BLaER1 treated with 17β-estradiol and CSF1 and Interleukin-3, amounts not matched to agents 10 nM and 100 nM (cell line): ENCODE results near the gene DNM2.
A peak's percentile ranks its signal among the peaks of the same experiment; 100 is the strongest.

Experiments used
- H3K27ac ChIP-seq, 11 experiments: shearing (Covaris generic); formaldehyde crosslinking; 2 replicates each; pipeline ENCODE4 v1.8.1; 2022
- H3K27me3 ChIP-seq, 11 experiments: shearing (Covaris generic); formaldehyde crosslinking; 2 replicates each; pipeline ENCODE4 v1.8.1; 2022
- H3K36me3 ChIP-seq, 11 experiments: shearing (Covaris generic); formaldehyde crosslinking; 2 replicates each; pipeline ENCODE4 v1.8.1; 2022
- H3K4me1 ChIP-seq, 10 experiments: shearing (Covaris generic); formaldehyde crosslinking; 2 replicates each; pipeline ENCODE4 v1.8.1; 2022
- H3K4me2 ChIP-seq, 11 experiments: shearing (Covaris generic); formaldehyde crosslinking; 2 replicates each; pipeline ENCODE4 v1.8.1; 2022
- H3K4me3 ChIP-seq, 10 experiments: shearing (Covaris generic); formaldehyde crosslinking; 2 replicates each; pipeline ENCODE4 v1.8.1; 2022
- H3K9ac ChIP-seq, 11 experiments: shearing (Covaris generic); formaldehyde crosslinking; 2 replicates each; pipeline ENCODE4 v1.8.1; 2022
- H3K9me3 ChIP-seq, 11 experiments: shearing (Covaris generic); formaldehyde crosslinking; replicated peaks in 1 of 11; 2 replicates each; pipeline ENCODE4 v1.8.1; 2022
- H4K20me1 ChIP-seq, 11 experiments: shearing (Covaris generic); formaldehyde crosslinking; 2 replicates each; pipeline ENCODE4 v1.8.1; 2022
- Cebpa-rat ChIP-seq, 11 experiments: shearing (Covaris generic); IDR thresholded peaks; 2 replicates each; pipeline ENCODE4 v1.8.1; 2022

The DNM2 gene

DNA sequence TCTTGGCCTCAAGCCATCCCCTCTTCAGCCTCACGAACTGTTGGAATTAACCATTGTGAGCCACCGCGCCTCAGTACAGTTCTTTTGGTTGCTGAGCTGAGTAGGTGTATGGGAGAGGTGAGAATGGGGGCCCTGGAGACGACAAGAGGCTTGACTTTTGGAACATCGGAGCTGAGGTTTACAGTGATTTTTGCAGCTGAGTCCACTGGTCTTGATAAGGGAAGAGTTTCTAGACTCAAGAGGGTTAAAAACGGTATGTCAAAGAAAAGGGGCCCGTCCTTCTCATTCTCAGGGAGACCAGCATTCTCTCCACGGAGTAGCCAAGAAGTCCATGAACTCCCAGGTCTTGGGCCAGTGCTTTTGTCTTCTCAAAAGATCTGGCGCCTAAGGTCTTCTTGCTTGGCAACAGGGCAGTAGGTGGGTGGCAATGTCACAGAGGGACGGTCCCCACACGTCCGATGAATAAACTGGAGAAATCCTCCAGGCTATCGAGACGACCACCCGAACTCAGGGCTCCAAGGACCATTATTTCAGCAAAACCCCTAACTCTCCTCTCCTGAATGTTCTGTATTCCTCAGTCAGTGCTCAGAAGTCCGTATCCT lies 23.1 kb upstream of the DNM2 start:
- H3K27me3 ChIP-seq, result no peaks in the 10 kb centered on the region
- H3K4me2 ChIP-seq, result peak overlapping the region; percentile 64 to 89 (median 82)
- TF ChIP-seq Cebpa-rat (IDR thresholded peaks at IDR 0.05), result no peak
- H4K20me1 ChIP-seq, result peaks cover 37 to 76% (median 68%) of the 10 kb centered on the region in 11 experiments; a peak in 21 of 22 replicates
- no peaks in the 10 kb centered on the region for H3K9me3 ChIP-seq
- peak overlapping the region in 8 of 10 experiments; percentile 6 to 53 (median 39); a peak in 7 of 20 replicates for H3K4me3 ChIP-seq
- H3K36me3 ChIP-seq, result peaks cover 28 to 38% (median 35%) of the 10 kb centered on the region in 11 experiments
- peak overlapping the region in 8 of 11 experiments; percentile 7 to 44 (median 34); a peak in 9 of 22 replicates for H3K9ac ChIP-seq
- peak overlapping the region in 7 of 11 experiments; percentile 9 to 62 (median 43); a peak in 9 of 22 replicates for H3K27ac ChIP-seq
- peaks cover 14 to 33% (median 28%) of the 10 kb centered on the region in 10 experiments for H3K4me1 ChIP-seq

GRCh38 chr19:10695401-10696398 lies 22.2 kb upstream of the DNM2 start:
- H3K27me3 ChIP-seq, result no peaks in the 10 kb centered on the region
- peak overlapping the region in 8 of 11 experiments; percentile 7 to 44 (median 34); a peak in 10 of 22 replicates for H3K9ac ChIP-seq
- H3K4me3 ChIP-seq, result peak overlapping the region in 8 of 10 experiments; percentile 6 to 53 (median 39); a peak in 13 of 20 replicates
- peak overlapping the region in 7 of 11 experiments; percentile 9 to 62 (median 43); a peak in 9 of 22 replicates for H3K27ac ChIP-seq
- H3K9me3 ChIP-seq, result no peaks in the 10 kb centered on the region
- peaks cover 28 to 67% (median 59%) of the 10 kb centered on the region in 11 experiments; a peak in 21 of 22 replicates for H4K20me1 ChIP-seq
- peak overlapping the region; percentile 64 to 89 (median 82) for H3K4me2 ChIP-seq
- H3K36me3 ChIP-seq, result peaks cover 19 to 29% (median 27%) of the 10 kb centered on the region in 11 experiments
- peaks cover 12 to 35% (median 22%) of the 10 kb centered on the region in 10 experiments for H3K4me1 ChIP-seq
- peak in 5 of 11 experiments; percentile 26 to 71 (median 41); a peak in 5 of 22 replicates for TF ChIP-seq Cebpa-rat (IDR thresholded peaks at IDR 0.05)

GRCh38 chr19:10699650-10700335 lies 18.1 kb upstream of the DNM2 start:
- Histone ChIP-seq H3K4me3 (no peak overlapping the region), H3K36me3 (peaks cover 0 to 11% (median 0%) of the 10 kb centered on the region in 11 experiments; a peak in 5 of 22 replicates), H3K4me2 (no peak overlapping the region), H3K27me3 (no peaks in the 10 kb centered on the region), H3K4me1 (peaks cover 12 to 28% (median 23%) of the 10 kb centered on the region in 10 experiments), H4K20me1 (peaks cover 0 to 26% (median 18%) of the 10 kb centered on the region in 11 experiments; a peak in 21 of 22 replicates), H3K9me3 (no peaks in the 10 kb centered on the region), H3K27ac (no peak overlapping the region), H3K9ac (no peak overlapping the region)
- no peak for TF ChIP-seq Cebpa-rat (IDR thresholded peaks at IDR 0.05)

- Histone ChIP-seq H3K9ac (peak overlapping the region; percentile 75 to 94 (median 86)), H3K27ac (peak overlapping the region in 10 of 11 experiments; percentile 62 to 95 (median 85); a peak in 20 of 22 replicates), H3K36me3 (peaks cover 0 to 33% (median 5%) of the 10 kb centered on the region in 11 experiments; a peak in 17 of 22 replicates), H3K27me3 (no peaks in the 10 kb centered on the region), H3K4me2 (peak overlapping the region; percentile 87 to 99 (median 98)), H3K4me3 (peak overlapping the region; percentile 67 to 93 (median 82)), H3K9me3 (no peaks in the 10 kb centered on the region), H4K20me1 (peaks cover 0 to 6% (median 0%) of the 10 kb centered on the region in 11 experiments; a peak in 2 of 22 replicates), H3K4me1 (peaks cover 0 to 15% (median 10%) of the 10 kb centered on the region in 10 experiments; a peak in 15 of 20 replicates)
- no peak for TF ChIP-seq Cebpa-rat (IDR thresholded peaks at IDR 0.05)
These were observed 15.8 kb upstream of the DNM2 start for GRCh38 chr19:10701955-10702525.

DNA sequence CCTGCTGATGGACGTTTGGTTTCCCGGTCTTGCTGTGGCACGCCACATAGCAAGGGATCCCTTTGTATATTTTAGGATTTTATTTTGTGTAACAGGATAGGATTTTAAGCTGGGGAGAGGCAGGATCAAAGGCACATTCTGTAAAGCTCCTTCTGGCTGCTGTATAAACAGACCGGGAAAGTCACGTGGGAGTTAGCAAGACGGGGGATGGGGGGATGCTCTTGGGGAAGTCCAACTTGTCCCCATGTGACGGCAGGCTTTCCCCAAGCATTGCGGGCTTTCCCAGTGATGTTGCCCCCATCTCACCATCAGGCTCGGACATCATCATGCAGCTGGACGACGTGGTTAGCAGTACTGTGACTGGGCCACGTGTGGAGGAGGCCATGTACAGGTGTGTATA lies 10.9 kb upstream of the DNM2 start:
- H3K27ac ChIP-seq, result no peak overlapping the region
- no peak overlapping the region for H3K4me2 ChIP-seq
- H3K9ac ChIP-seq, result no peak overlapping the region
- TF ChIP-seq Cebpa-rat (IDR thresholded peaks at IDR 0.05), result no peak
- H3K4me1 ChIP-seq, result peaks cover 0 to 11% (median 6%) of the 10 kb centered on the region in 10 experiments; a peak in 13 of 20 replicates
- no peaks in the 10 kb centered on the region for H3K9me3 ChIP-seq
- peaks cover 0 to 5% (median 0%) of the 10 kb centered on the region in 11 experiments; a peak in 1 of 22 replicates for H4K20me1 ChIP-seq
- no peak overlapping the region for H3K4me3 ChIP-seq
- H3K27me3 ChIP-seq, result no peaks in the 10 kb centered on the region
- H3K36me3 ChIP-seq, result peaks cover 0 to 62% (median 27%) of the 10 kb centered on the region in 11 experiments; a peak in 19 of 22 replicates

DNA sequence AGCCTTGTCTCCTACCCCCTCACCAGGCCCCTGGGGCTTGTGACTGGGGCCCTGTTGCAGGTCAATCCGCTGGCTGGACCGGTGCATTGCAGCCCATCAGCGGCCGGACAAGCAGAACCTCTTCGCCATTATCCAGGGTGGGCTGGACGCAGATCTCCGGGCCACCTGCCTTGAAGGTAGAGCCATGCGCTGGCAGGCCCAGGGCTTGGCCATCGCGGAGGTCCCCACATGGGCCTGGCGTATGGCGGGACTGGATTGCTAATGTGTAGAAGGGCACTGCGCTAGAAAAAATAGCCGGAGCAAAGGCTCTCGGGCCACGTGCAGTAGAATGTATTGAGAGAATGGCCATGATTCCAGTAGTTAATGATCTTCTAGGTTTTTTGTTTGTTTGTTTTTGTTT lies 10.4 kb upstream of the DNM2 start:
- H4K20me1 ChIP-seq, result peaks cover 0 to 5% (median 0%) of the 10 kb centered on the region in 11 experiments; a peak in 1 of 22 replicates
- TF ChIP-seq Cebpa-rat (IDR thresholded peaks at IDR 0.05), result no peak
- no peak overlapping the region for H3K9ac ChIP-seq
- no peaks in the 10 kb centered on the region for H3K9me3 ChIP-seq
- H3K27ac ChIP-seq, result no peak overlapping the region
- peaks cover 0 to 66% (median 27%) of the 10 kb centered on the region in 11 experiments; a peak in 19 of 22 replicates for H3K36me3 ChIP-seq
- H3K4me2 ChIP-seq, result no peak overlapping the region
- peaks cover 0 to 7% (median 3%) of the 10 kb centered on the region in 10 experiments; a peak in 12 of 20 replicates for H3K4me1 ChIP-seq
- no peak overlapping the region for H3K4me3 ChIP-seq
- H3K27me3 ChIP-seq, result no peaks in the 10 kb centered on the region

- TF ChIP-seq Cebpa-rat (IDR thresholded peaks at IDR 0.05), result no peak
- no peaks in the 10 kb centered on the region for H3K27me3 ChIP-seq
- peaks cover 0 to 70% (median 33%) of the 10 kb centered on the region in 11 experiments; a peak in 20 of 22 replicates for H3K36me3 ChIP-seq
- H3K4me3 ChIP-seq, result no peak overlapping the region
- H4K20me1 ChIP-seq, result peaks cover 0 to 5% (median 0%) of the 10 kb centered on the region in 11 experiments; a peak in 1 of 22 replicates
- no peak overlapping the region for H3K9ac ChIP-seq
- H3K27ac ChIP-seq, result no peak overlapping the region
- no peaks in the 10 kb centered on the region for H3K9me3 ChIP-seq
- H3K4me1 ChIP-seq, result peaks cover 4 to 11% (median 7%) of the 10 kb centered on the region in 10 experiments
- H3K4me2 ChIP-seq, result no peak overlapping the region
These were observed 9.6 kb upstream of the DNM2 start for GRCh38 chr19:10708291-10708690.
